SJSA1 (cell line): ENCODE measurements around the gene GALK1. TPM values are rescaled to one million over a fixed set of nuclear protein-coding genes. Genes with fewer than 3 reads are reported as not detected.
A peak's percentile ranks its signal among the peaks of the same experiment; 100 is the strongest.
"Not testable (repeated sequence)": the region's sequence is repeated elsewhere in the genome, so short reads cannot be mapped to it uniquely, and the experiment has no call there.

ENCODE experiments used
- DNase-seq, 2 experiments: peaks; one replicate each; pipeline ENCODE4 v3.0.0-alpha.2; 2015 to 2020; ENCODE audit warnings: low spot score in 2 of 2, low read depth in 1 of 2
- H3K27ac ChIP-seq: fragments of 250-450 bp; sonication (Bioruptor Pico); 2 replicates; pipeline ENCODE4 v1.5.1; 2020; ENCODE audit warnings: mild to moderate bottlenecking, moderate library complexity
- H3K27me3 ChIP-seq: fragments of 250-450 bp; sonication (Bioruptor Pico); replicated peaks from 2 replicates; pipeline ENCODE4 v1.5.1; 2020; ENCODE audit warnings: mild to moderate bottlenecking, moderate library complexity
- H3K36me3 ChIP-seq: fragments of 250-450 bp; sonication (Bioruptor Pico); 2 replicates; pipeline ENCODE4 v1.5.1; 2020; ENCODE audit warnings: mild to moderate bottlenecking
- H3K4me1 ChIP-seq: fragments of 250-450 bp; sonication (Bioruptor Pico); replicated peaks from 2 replicates; pipeline ENCODE4 v1.6.1; 2021; ENCODE audit warnings: mild to moderate bottlenecking
- H3K4me3 ChIP-seq: fragments of 250-450 bp; sonication (Bioruptor Pico); 2 replicates; pipeline ENCODE4 v1.5.1; 2020; ENCODE audit warnings: mild to moderate bottlenecking
- H3K9me3 ChIP-seq: fragments of 250-450 bp; sonication (Bioruptor Pico); replicated peaks from 2 replicates; pipeline ENCODE4 v1.5.1; 2020; ENCODE audit warnings: mild to moderate bottlenecking
- total RNA-seq: library from RNA; depleted of rRNA; stranded (reverse); fragments of >200 nt; shearing (Covaris generic); gene quantifications from 2 replicates; pipeline ENCODE4 v1.2.3, GENCODE V29; 2014

GALK1 gene
- total RNA-seq, 1 experiment from 2014 or later: 50.5 TPM

DNA sequence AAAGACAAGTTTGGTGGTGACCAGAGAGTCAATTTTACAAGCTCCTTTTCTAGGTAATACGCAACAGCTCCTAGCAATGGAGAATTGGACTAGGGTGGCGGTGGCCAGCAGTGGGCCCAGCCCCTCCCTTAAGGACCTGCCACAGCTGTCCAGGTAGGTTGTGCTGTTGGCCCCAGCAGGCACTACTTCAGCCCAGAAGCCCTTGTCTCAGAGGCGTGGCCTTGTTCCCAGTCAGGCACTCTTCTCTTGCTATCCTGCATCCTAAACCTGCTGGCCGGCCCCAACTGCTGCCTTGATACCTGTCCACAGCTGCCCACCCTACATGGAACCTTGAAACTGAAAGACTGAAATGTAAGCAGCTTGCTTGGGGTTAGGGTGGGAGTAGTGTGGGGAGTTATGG lies 989 bp upstream of the GALK1 start:
- Histone ChIP-seq H3K9me3 (no peaks in the 10 kb centered on the region), H3K4me1 (peaks cover 16% of the 10 kb centered on the region), H3K27ac (no peak overlapping the region), H3K36me3 (peaks cover 10% of the 10 kb centered on the region; the same call in 1 of the 2 replicates), H3K4me3 (no peak overlapping the region), H3K27me3 (no peaks in the 10 kb centered on the region)
- DNase-seq: no peak

DNA sequence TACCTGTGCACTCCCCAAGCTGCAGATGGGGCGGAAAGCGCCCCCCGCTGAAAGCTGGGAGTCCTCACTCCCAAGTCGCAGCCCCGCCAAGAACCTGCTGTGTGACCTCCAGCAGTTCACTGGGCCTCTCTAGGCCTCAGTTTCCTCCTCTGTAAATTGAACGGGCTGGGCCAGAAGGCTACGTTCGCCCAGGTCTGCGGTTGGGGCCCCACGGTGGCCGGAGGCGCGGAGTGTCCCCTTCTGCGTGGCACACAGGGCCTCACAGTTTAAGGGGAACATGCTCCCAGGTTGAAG lies 628 bp downstream of the GALK1 start:
- Histone ChIP-seq H3K36me3 (peaks cover 10% of the 10 kb centered on the region; the same call in 1 of the 2 replicates), H3K27me3 (no peaks in the 10 kb centered on the region), H3K4me3 (peak overlapping the region; percentile 56), H3K27ac (no peak overlapping the region), H3K9me3 (no peaks in the 10 kb centered on the region), H3K4me1 (peaks cover 16% of the 10 kb centered on the region)
- no peak for DNase-seq

DNA sequence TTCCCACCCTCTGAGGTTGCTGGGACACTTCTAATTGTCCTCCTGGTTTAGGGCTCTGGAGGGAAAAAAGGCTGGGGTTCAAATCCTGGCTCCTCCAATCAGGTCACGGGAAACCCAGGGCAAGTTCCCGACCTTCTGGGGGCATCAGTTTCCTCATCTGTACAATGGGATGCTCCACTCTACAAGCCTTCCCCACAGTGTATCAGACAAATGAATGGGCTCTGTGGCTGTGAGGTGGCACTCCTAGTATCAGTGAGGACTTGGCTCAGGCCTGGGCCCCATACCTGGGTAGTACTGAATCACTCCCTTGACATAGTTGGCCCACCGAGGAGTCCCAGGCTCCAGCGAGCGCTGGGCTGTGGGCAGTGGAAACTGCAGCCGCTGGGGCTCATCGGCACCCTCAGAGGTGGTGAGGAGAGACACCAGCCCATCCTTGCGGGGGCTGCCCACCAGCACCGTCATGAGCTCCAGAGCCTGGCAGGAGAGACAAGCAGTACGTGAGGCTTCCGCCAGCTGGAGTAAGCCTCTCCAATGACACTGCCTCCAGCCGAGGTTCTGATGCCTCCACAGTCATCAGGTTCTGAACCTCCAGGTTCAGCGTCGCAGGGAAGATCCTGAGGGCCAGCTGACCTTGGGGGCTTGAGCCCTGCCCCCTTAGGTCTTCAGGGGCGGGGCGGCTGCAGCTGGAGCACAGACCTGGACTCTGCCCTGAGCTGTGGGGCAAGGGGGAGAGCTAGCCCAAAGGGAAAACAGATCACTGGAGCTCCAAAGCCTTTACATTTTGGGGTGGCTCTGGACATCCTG lies 1.2 kb downstream of the GALK1 start:
- Histone ChIP-seq H3K9me3 (no peaks in the 10 kb centered on the region), H3K4me1 (peaks cover 16% of the 10 kb centered on the region), H3K36me3 (peaks cover 10% of the 10 kb centered on the region; the same call in 1 of the 2 replicates), H3K27ac (no peak overlapping the region), H3K4me3 (peak overlapping the region; percentile 56), H3K27me3 (no peaks in the 10 kb centered on the region)
- DNase-seq: no peak

DNA sequence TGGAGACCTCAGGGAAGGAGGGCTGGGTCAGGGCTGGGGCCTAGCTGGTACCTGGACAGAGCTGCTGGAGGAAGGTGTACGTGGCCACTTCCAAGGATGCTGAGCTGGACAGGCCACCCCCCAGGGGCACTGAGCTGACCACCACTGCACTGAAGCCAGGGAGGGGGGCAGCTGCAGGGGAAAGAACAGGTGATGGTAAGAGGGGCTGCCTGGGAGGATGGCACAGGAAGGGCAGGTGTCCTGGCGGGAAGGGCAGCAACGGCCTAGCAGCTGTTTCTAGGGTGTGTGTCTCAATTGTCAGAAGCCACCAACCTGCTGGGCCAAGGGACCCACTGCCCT lies 1.8 kb downstream of the GALK1 start:
- DNase-seq: no peak
- Histone ChIP-seq H3K27ac (no peak overlapping the region), H3K36me3 (peaks cover 10% of the 10 kb centered on the region; the same call in 1 of the 2 replicates), H3K27me3 (no peaks in the 10 kb centered on the region), H3K4me1 (peaks cover 16% of the 10 kb centered on the region), H3K4me3 (no peak overlapping the region), H3K9me3 (no peaks in the 10 kb centered on the region)

DNA sequence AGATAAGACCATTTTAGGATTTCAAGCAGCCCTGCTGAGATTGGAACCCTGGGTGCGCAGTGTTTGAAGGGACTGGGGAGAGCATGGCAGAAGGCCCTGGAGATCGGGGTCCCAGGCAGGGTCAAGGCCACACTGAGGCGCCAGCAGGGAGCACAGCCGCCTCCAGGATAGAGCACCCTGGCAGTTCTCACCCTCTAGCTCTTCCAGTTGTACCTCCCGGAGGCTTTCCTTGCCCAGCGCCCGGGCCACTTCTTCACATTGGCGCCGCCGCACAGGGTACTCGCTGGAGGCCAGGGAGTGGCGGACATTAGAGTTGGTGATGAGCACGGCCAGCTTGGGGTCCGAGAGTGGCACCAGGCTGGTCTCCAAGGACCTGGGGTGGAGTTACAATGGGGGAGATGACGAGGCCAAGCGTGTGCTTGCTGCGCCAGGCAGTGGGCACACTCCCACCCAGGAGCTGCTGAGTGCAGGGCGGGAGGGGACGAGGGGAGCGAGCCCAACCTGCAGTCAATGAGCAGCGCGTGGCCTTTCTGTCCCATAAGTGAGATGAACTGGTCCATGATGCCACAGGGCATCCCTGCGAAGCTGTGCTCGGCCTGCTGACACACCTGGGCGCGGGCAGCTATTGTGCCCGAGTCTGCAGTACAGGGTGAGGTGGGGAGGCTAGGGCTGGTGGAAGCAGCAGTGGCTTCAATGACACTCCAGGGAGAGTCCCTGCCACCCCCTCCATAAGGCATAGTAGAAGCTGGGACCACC lies 2.3 kb downstream of the GALK1 start:
- Histone ChIP-seq H3K4me1 (peaks cover 16% of the 10 kb centered on the region), H3K4me3 (no peak overlapping the region), H3K9me3 (no peaks in the 10 kb centered on the region), H3K27ac (no peak overlapping the region), H3K27me3 (no peaks in the 10 kb centered on the region), H3K36me3 (peaks cover 10% of the 10 kb centered on the region; the same call in 1 of the 2 replicates)
- DNase-seq: no peak

DNA sequence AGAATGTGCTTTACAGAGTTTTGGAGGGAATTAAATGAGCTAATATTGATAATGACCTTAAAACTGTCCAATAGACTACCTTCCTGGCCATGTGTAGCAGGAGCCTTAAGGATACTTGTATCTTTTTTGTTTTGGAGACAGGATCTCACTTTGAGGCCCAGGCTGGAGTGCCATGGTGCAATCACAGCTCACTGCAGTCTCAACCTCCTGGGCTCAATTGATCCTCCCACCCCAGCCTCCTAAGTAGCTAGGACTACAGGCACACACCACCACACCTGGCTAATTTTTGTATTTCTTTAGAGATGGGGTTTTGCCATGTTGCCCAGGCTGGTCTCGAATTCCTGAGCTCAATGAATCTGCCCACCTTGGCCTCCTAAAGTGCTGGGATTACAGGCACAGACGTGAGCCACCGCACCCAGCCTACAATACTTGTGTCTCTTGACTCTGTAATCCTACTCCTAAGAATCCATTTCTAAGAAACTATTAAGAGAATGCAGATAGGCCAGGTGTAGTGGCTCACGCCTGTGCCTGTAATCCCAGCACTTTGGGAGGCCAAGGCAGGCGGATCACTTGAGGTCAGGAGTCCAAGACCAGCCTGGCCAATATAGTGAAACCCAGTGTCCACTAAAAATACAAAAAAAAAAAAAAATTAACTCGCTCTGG lies 4.9 kb downstream of the GALK1 start:
- H3K36me3 ChIP-seq, H3K4me3 ChIP-seq, DNase-seq, H3K9me3 ChIP-seq, H3K27me3 ChIP-seq, H3K27ac ChIP-seq: not testable (repeated sequence)
- H3K4me1 ChIP-seq: peaks cover 16% of the 10 kb centered on the region

DNA sequence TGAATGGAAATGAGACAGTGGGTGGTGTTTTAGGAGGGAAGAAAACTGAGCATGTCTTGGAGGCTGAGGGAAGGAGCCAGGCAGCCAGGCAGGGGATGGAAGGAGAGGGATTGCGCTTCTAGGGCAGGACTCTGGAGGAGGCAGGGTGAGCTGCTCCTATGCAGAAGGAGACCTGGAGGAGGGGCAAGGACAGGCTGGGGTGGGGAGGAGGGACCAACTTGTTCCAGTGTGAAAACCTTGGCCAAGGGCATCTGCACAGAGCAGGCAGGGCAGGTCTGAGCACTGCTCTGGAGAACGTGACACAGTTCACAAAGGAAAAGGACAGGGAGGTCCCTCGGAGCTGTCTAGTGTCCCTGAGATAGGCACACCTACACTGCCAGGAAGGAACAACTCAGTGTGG lies 5.5 kb downstream of the GALK1 start:
- H3K4me1 ChIP-seq: peaks cover 11% of the 10 kb centered on the region
- H3K36me3 ChIP-seq: peaks cover 10% of the 10 kb centered on the region; the same call in 1 of the 2 replicates
- DNase-seq: no peak
- H3K9me3 ChIP-seq: no peaks in the 10 kb centered on the region
- H3K27me3 ChIP-seq: no peaks in the 10 kb centered on the region
- H3K4me3 ChIP-seq: no peak overlapping the region
- no peak overlapping the region for H3K27ac ChIP-seq

DNA sequence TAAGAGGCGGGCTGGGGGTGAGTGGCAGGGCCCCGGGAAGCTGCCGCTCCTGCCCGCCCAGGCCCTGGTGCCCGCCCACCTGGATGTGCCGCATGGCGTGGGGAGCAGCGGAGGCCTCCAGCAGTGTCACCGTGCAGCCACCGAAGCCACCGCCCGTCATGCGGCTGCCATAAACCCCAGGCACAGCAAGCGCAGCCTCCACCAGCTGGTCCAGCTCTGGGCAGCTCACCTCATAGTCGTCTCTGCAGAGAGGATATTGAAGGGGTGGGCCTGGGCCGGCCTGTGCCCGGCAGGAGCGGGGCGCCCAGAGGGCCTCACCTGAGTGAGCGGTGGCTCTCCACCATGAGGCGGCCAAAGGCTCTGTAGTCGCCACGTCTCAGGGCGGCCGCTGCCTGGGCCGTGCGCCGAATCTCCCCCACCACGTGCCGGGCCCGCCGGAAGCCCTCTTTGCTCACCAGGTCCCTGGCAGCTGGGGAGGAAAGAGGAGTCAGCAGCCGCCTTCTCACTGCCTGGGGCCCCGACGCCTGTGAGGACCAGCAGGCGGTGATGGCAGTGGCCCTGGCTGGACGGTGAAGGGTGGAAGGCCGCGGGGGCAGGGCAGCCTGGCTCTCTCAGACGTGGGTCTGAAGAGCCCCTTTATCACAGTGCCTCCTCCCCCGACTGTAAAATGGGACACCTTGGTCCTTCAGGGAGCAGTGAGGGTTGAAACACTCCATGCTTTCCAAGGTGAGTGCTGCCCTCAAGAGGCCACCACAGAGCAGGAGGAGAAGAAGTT lies 6.7 kb downstream of the GALK1 start:
- no peak for DNase-seq
- H3K4me1 ChIP-seq: peaks cover 10% of the 10 kb centered on the region
- no peak overlapping the region for H3K4me3 ChIP-seq
- peaks cover 11% of the 10 kb centered on the region; the same call in 1 of the 2 replicates for H3K36me3 ChIP-seq
- H3K27me3 ChIP-seq: no peaks in the 10 kb centered on the region
- H3K27ac ChIP-seq: no peak overlapping the region
- H3K9me3 ChIP-seq: no peaks in the 10 kb centered on the region

DNA sequence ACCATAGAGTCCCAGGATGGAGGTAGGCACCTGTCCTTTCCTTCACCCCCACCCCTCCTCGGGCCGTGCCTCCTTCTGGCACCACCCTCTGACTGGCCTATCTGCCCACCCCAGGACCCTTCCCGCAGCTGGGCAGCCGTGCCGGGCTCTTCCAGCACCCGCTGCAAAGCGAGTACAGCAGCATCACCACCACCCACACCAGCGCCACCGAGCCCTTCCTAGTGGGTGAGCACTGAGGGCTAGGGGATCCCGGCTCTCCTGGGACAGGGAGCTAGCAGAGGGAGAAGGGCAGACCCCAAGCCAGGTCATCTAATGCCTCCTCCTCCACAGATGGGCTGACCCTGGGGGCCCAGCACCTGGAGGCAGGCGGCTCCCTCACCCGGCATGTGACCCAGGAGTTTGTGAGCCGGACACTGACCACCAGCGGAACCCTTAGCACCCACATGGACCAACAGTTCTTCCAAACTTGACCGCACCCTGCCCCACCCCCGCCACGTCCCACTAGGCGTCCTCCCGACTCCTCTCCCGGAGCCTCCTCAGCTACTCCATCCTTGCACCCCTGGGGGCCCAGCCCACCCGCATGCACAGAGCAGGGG lies 7.8 kb downstream of the GALK1 start:
- DNase-seq: peak in 1 of 2 experiments; percentile 53
- H3K27me3 ChIP-seq: no peaks in the 10 kb centered on the region

DNA sequence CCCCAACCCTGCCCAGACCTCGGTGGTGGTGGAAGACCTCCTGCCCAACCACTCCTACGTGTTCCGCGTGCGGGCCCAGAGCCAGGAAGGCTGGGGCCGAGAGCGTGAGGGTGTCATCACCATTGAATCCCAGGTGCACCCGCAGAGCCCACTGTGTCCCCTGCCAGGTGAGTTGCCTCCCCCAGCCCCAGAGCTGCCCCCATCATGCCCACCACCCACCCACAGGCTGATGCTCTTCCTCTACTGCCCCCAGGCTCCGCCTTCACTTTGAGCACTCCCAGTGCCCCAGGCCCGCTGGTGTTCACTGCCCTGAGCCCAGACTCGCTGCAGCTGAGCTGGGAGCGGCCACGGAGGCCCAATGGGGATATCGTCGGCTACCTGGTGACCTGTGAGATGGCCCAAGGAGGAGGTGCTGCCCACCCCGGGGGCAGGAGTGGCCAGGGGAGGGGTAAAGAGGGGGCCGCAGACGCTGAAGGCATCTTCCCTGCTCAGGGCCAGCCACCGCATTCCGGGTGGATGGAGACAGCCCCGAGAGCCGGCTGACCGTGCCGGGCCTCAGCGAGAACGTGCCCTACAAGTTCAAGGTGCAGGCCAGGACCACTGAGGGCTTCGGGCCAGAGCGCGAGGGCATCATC lies 8.4 kb downstream of the GALK1 start:
- no peak overlapping the region for H3K27ac ChIP-seq

More for the DNA sequence above, 7.8 kb downstream of the GALK1 start:
- peaks cover 2% of the 10 kb centered on the region; the same call in 1 of the 2 replicates for H3K36me3 ChIP-seq
- H3K4me1 ChIP-seq: peaks cover 12% of the 10 kb centered on the region
- no peak overlapping the region for H3K4me3 ChIP-seq
- no peak overlapping the region for H3K27ac ChIP-seq
- no peaks in the 10 kb centered on the region for H3K9me3 ChIP-seq

DNA sequence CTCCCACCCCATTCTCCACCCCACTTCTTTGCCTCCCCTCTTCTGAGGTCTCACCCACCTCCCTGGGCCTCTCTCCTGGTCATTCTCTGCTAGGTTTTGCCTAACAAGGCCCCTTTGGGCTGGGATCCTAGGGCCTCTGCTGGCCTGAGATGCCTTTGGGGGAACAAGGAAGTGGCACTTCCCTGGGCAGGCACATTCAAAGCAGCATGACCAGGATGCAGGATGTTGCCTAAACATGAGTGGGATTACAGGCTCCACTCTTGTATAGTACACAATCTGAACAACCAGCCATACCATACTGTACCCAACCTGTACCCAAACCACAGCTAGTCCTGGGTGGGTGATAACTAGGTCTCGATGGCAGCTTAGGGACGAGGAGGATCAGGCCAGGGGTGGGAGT lies 9.0 kb downstream of the GALK1 start:
- DNase-seq: no peak
- Histone ChIP-seq H3K27me3 (no peaks in the 10 kb centered on the region), H3K36me3 (peaks cover 2% of the 10 kb centered on the region; the same call in 1 of the 2 replicates), H3K9me3 (no peaks in the 10 kb centered on the region), H3K4me3 (no peak overlapping the region), H3K4me1 (peaks cover 12% of the 10 kb centered on the region), H3K27ac (no peak overlapping the region)

More for the DNA sequence above, 8.4 kb downstream of the GALK1 start:
- Histone ChIP-seq H3K4me3 (no peak overlapping the region), H3K36me3 (peaks cover 2% of the 10 kb centered on the region; the same call in 1 of the 2 replicates), H3K4me1 (peaks cover 12% of the 10 kb centered on the region), H3K9me3 (no peaks in the 10 kb centered on the region), H3K27me3 (no peaks in the 10 kb centered on the region)
- no peak for DNase-seq

DNA sequence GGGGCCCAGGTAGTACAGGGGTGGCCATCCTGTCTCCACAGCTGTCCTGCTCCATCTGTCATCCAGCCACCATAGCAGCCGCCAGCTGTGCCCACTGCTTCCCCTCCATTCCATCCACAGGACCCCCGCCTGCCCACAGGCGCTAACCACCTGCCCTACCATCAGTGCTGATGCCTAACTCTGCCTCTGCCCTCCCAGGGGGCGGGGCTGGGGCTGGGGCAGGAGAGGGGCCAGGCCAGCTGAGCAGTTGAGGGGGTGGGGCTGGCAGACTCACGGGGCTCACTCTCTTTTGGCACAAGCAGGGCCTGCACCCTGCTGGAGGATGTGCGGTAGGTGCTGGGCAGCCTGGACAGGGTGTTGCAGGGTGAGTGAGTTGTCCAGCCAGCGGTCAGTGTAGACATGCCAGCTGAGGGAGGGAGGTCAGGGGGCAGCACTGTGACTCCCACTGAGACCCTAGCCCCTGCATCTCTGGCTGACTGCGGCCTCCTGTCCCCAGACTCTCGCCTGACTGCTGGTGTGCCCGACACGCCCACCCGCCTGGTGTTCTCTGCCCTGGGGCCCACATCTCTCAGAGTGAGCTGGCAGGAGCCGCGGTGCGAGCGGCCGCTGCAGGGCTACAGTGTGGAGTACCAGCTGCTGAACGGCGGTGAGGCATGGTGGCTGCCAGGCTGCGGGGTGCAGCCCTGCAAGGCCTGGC lies 9.6 kb downstream of the GALK1 start:
- no peaks in the 10 kb centered on the region for H3K9me3 ChIP-seq

More for the DNA sequence above, 9.6 kb downstream of the GALK1 start:
- Histone ChIP-seq H3K27me3 (no peaks in the 10 kb centered on the region), H3K27ac (no peak overlapping the region), H3K4me1 (peaks cover 12% of the 10 kb centered on the region), H3K36me3 (peaks cover 2% of the 10 kb centered on the region; the same call in 1 of the 2 replicates), H3K4me3 (no peak overlapping the region)
- peak in 1 of 2 experiments; percentile 55 for DNase-seq
